Fibroblast of mammary gland (primary cell): Measurements from ENCODE around the gene MGAT5.

ENCODE experiments used
- DNase-seq: peaks from one replicate; pipeline ENCODE4 v3.0.0-alpha.2; 2010; ENCODE audit warnings: low read depth
- H3K4me3 ChIP-seq: 2 replicates; pipeline ENCODE4 v1.5.1; 2011; ENCODE audit warnings: low read depth, mild to moderate bottlenecking, low read length, moderate library complexity; ENCODE audit not compliant: control insufficient read depth
- TF ChIP-seq, protein P1 (sequence below): conservative IDR thresholded peaks from 2 replicates; pipeline ENCODE4 v1.5.1; 2011; ENCODE audit warnings: low read depth, low read length, inconsistent platforms; ENCODE audit not compliant: control insufficient read depth, insufficient read depth

The MGAT5 gene

DNA sequence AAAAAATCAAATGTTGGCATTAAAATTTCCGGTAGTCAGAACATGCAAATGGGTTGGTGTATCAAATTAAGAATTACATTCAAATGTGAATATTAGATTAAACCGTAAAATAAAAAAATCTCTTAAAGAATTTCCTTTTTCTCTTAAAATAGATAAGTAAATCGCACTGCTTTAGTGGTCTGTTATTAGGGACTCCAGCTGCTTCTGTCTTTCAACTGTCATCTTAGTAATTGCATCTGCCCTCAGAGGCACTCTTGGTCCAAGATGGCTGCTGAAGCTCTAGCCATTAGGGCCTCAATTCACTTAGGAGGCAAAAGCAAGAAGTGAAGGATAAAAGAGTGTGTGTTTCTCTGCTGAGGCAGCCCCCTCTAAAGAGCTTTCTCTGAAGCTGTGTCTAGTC, 132.4 kb downstream of the MGAT5 start:
- TF ChIP-seq, protein P1, sequence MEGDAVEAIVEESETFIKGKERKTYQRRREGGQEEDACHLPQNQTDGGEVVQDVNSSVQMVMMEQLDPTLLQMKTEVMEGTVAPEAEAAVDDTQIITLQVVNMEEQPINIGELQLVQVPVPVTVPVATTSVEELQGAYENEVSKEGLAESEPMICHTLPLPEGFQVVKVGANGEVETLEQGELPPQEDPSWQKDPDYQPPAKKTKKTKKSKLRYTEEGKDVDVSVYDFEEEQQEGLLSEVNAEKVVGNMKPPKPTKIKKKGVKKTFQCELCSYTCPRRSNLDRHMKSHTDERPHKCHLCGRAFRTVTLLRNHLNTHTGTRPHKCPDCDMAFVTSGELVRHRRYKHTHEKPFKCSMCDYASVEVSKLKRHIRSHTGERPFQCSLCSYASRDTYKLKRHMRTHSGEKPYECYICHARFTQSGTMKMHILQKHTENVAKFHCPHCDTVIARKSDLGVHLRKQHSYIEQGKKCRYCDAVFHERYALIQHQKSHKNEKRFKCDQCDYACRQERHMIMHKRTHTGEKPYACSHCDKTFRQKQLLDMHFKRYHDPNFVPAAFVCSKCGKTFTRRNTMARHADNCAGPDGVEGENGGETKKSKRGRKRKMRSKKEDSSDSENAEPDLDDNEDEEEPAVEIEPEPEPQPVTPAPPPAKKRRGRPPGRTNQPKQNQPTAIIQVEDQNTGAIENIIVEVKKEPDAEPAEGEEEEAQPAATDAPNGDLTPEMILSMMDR = no peak
- H3K4me3 ChIP-seq = no peak overlapping the region
- DNase-seq = no peak

DNA sequence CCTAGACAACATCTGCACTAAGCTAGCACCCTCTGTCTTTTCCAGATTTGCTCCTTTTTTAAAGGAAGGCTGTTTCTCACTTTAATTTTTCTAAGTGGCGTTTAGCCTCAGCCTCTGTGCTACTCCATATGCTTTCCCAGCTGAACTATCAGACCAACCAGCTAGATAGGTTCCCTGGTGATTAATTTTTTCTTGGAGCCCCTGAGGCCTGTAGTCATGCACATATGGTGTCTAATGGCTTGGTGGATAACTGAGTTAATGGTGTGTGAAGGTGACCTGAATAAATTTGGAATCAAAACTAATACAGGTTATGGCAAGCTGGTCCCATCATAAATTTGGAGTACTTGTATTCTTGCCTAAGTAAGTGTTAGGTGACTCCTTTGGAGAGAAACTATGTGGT, 135.5 kb downstream of the MGAT5 start:
- no peak for DNase-seq
- H3K4me3 ChIP-seq = no peak overlapping the region
- TF ChIP-seq, protein P1 = no peak

- H3K4me3 ChIP-seq = no peak overlapping the region
- TF ChIP-seq, protein P1 = no peak
- DNase-seq = no peak
These were observed 137.9 kb downstream of the MGAT5 start for GRCh38 chr2:134391751-134392160.

DNA sequence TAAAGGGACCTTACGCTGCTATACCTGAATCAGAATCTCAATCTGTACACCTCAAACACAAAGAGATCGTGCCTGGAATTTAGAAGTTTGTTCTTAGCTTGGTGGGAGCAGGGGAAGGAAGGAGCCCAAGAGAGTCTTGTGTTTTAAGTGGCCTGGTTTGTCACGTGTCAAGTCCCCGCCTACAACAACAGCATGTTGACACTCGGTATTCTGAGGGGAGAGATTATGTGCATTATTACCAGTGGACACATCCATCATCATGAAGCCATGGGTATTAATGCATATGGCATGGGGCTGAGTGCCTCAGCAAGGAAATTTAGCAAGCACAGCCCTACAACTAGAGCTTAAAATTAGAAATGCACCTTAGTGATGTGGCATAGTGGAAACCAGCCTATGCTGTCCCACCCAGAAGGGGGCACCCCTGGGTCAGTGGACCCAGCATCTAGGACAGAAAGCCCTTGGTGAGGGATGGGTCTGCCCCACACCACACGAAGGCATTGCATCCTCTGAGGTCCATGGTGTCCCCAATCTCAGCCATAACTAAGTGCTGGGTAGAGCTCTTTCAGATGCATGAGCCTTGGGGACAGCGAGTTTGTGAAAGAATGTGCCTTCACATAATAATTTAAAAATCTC, 138.7 kb downstream of the MGAT5 start:
- no peak overlapping the region for H3K4me3 ChIP-seq
- DNase-seq = no peak
- TF ChIP-seq, protein P1 = peak; percentile 13

DNA sequence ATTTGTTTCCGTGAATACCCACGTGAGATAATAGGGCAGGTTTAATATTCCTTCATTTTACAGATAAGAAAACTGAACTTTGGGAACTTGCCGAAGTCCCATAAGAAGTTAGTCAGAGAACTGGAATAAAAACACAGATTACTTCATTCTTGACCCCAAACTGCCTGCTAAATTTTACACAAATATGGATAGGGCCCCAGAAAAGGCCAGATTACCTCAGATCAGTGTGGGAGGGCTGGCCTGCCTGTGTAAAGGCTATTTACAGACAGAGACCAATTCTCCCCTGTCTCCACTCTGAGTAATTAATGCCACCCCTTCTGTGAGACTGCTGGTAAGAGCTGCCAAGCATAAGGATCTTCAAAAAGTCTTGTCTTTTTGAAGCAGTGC, 139.2 kb downstream of the MGAT5 start:
- DNase-seq = peak; percentile 57
- H3K4me3 ChIP-seq = no peak overlapping the region
- TF ChIP-seq, protein P1 = no peak

GRCh38 chr2:134395779-134396178, 141.9 kb downstream of the MGAT5 start:
- TF ChIP-seq, protein P1 = no peak
- no peak for DNase-seq
- H3K4me3 ChIP-seq = no peak overlapping the region

DNA sequence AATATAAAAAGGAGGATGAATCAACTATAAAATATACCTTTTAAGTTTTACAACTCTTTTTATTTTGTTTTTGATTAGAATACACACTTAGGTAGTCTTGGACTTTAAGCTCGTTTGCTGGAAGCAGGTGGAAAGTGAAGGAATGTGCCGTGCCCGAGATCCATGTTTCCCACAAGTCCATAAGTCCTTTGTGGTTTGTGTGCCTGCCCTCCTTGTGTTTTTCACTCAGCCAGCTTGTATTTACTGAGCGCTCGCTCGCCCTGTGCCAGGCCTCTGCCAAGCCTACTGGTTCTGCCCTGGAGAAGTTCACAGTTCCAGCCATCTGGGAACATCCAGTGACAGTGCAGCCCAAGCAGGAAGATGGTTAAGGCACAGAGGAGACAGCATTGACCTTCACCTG, 142.6 kb downstream of the MGAT5 start:
- H3K4me3 ChIP-seq = no peak overlapping the region
- TF ChIP-seq, protein P1 = no peak
- no peak for DNase-seq
